Motor neuron (in vitro differentiated cells): Measurements from ENCODE around the gene ENGASE. TPM values are rescaled to one million over a fixed set of nuclear protein-coding genes. Genes with fewer than 3 reads are reported as not detected.

ENCODE experiments used
- ATAC-seq, 8 experiments: fragments of 200-7000 bp; cut with Tn5 transposase; replicated peaks in 6 of 8; 2 replicates each; pipeline ENCODE4 v1.8.0; 2021; ENCODE audit warnings: mild to moderate bottlenecking in 8 of 8, moderate library complexity in 8 of 8
- H3K27ac ChIP-seq, 2 donors: fragments of 250-450 bp; sonication (Bioruptor Pico); 2 replicates each; pipeline ENCODE4 v1.9.0; 2021; ENCODE audit warnings: antibody characterized with exemption in 2 of 2, mild to moderate bottlenecking in 2 of 2, moderate library complexity in 1 of 2
- H3K4me1 ChIP-seq, 2 donors: fragments of 250-450 bp; sonication (Bioruptor Pico); replicated peaks in 1 of 2; 2 replicates each; pipeline ENCODE4 v1.6.1; 2021; ENCODE audit warnings: antibody characterized with exemption in 2 of 2, mild to moderate bottlenecking in 2 of 2, moderate library complexity in 1 of 2
- H3K4me3 ChIP-seq, 5 donors: fragments of 250-450 bp; sonication (Bioruptor Pico); 2 replicates each; pipeline ENCODE4 v1.9.0; 2021; ENCODE audit warnings: antibody characterized with exemption in 5 of 5, mild to moderate bottlenecking in 5 of 5, moderate library complexity in 4 of 5
- WGBS, 10 experiments: fragments of 450-650 bp; shearing (Covaris generic); methylation state at CpG; one replicate each; pipeline ENCODE4 v1.0.0; 2022; 5-methylcytosine and 5-hydroxymethylcytosine counted together
- in situ Hi-C, 9 experiments: fragments of 400-800 bp; cut with MboI; loops; one replicate each; pipeline ENCODE4 v1.15.0; 2021; ENCODE audit warnings: low sequenced_read_pairs in 9 of 9, low pct_unique_long_range_greater_than_20kb in 2 of 9; ENCODE audit not compliant: unreplicated experiment in 9 of 9
- total RNA-seq, 8 experiments: library from RNA; unstranded; fragments of 300-600 nt; gene quantifications; 2 replicates each; pipeline versions ENCODE4 v1.2.3 to v1.2.4, GENCODE V29; 2022

Gene ENGASE
- total RNA-seq, 8 experiments from 2014 or later, result 10.0 to 49.6 (median 15.4) TPM

DNA sequence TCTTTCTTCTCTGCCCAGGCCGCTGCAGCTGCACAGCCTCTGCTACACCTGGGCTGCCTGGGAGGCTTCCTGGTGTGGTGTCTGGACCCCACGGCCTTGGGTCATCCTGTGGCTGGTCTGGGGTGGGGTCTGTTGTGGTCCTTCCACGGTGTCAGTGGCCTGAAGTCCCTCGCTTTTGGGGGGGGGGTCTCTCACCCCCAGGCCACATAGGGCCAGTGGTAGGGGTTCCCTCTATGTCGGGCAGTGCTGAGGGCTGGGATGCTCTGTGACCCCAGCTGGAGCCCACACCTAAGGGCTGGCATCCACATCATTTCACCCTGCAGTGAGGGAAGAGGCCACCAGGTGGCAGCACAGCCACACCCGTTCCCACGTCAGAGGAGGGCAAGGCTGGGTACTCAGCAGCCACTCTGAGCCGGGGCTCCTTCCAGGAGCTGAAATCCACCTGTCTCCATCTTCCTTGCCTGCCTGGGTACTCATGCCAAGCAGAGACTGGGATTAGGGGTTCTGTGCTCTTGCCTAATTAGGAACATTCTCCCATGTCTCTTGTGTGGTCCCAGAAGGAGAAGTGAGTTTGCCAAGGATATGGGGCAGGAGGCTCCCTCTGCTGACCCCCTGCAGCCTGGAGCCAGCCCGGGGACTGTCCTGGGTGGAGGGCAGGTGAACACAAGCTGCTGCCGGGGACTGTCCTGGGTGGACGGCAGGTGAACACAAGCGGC lies 13.0 kb downstream of the ENGASE start:
- WGBS, 10 experiments, result 50 to 80% (median 60%) methylated on average over 1 to 5 of the region's 12 CpGs; no CpG with 5 or more reads in 5 of the 10 experiments
- no peak overlapping the region for H3K4me3 ChIP-seq
- no peak overlapping the region for H3K27ac ChIP-seq
- H3K4me1 ChIP-seq, result peaks cover 7 to 12% of the 10 kb centered on the region in 2 donors
- in situ Hi-C loops, result loop anchor here in 5 of 9 experiments (10.0 to 25.0 kb wide), 3 partner anchors 300 to 625 kb away; no protein-coding TSS in a partner anchor
- peak; percentile 59 to 80 (median 73) for ATAC-seq

DNA sequence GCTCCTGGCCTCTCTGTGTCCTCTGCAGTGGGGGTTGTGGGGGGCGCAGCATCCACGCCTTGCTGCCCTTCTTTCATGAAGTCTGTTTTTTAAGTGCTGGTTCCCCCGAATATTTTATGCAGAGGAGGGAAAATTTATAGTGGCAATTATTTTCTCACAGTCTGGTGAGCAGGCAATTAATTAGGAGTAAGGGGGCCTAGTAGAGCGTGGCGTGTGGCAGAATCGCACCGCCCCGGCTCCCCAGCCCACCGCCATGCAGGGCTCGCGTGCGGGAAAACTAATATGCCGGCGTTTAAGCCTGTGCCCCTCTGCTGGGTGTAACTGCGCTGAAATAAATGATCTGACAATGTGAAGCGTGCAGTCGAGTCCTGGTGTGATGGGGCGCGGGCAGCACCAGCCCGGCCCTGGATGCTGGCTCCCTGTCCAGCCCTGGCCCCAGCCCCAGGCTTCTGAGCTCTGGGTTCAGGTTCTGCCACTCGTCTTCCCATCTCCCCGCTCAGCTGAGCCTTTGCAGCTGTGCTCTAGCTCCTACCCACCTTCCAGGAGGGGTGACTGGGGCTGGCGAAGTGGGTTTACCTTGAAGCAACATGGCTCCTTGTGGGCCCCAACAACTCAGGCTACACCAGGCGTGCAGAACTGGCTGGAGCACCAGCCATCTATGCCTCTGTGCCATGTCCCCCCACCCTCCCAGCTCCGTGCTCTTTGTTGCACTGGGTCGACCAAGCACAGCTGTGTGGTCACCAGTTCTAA lies 13.8 kb downstream of the ENGASE start:
- in situ Hi-C loops, result loop anchor here in 5 of 9 experiments (10.0 to 25.0 kb wide), 3 partner anchors 299 to 624 kb away; no protein-coding TSS in a partner anchor
- Histone ChIP-seq H3K27ac (no peak overlapping the region), H3K4me1 (peaks cover 9 to 14% of the 10 kb centered on the region in 2 donors), H3K4me3 (no peak overlapping the region)
- WGBS, 10 experiments, result 36 to 100% (median 75%) methylated on average over 2 to 7 of the region's 26 CpGs; no CpG with 5 or more reads in 2 of the 10 experiments
- peak in 3 of 8 experiments; percentile 18 to 26 (median 26) for ATAC-seq

DNA sequence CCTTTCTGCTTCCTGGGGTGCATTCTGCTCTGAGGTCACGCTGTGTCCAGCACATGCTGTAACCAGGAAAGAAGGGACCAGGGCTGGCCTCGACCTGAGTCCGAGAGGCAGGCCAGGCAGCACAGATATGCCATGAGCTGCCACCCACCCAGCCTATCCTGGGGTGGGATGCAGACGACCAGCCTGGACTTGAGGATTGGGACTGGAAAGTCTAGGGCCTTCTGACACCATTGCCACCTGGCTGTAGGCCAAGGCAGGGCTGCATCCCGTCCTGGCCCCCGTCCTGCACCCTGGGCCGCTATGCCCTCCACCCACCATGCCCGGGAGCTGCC lies 14.3 kb downstream of the ENGASE start:
- WGBS, 10 experiments, result 67 to 100% (median 87%) methylated on average over 1 to 7 of the region's 8 CpGs; no CpG with 5 or more reads in 7 of the 10 experiments
- Histone ChIP-seq H3K4me3 (no peak overlapping the region), H3K27ac (no peak overlapping the region), H3K4me1 (peaks cover 11 to 18% of the 10 kb centered on the region in 2 donors)
- in situ Hi-C loops, result loop anchor here in 5 of 9 experiments (10.0 to 25.0 kb wide), 3 partner anchors 298 to 623 kb away; no protein-coding TSS in a partner anchor
- ATAC-seq, result no peak

DNA sequence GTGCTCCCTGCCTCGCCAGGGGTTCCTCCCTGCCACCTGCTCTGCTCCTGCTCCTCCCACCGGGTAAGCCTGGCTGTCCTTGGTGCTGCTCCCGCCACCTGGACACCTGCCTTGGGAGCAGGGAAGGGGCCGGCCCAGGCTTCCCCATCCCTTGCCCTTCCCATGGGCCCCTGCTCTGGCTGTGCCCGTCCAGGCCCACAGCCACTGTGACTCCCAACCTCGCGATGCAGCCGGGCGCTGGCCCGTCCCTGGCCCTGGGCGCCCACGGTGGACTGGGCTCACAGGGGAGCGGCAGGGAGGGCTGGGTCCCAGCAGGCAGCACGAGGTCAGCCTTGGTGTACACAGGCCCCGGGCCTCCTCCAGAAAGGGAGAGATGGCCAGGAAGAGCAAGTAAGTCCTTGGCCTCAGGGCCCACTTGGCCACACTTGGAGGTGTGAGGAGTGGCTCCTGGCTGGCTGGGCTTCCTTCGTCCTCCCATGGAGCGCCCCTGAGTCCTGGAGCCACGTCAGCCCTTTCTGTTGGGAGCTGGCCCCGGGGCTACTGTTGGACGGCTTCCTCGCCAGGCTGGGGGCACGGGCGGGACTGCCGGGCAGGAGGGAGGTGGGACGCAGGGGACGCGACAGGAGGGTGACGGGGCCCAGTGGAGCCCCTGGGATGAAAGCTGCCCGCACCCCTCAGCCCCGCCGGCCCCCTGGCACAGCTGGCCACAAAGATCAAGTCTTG lies 15.3 kb downstream of the ENGASE start:
- in situ Hi-C loops, result loop anchor here in 6 of 9 experiments (10.0 to 25.0 kb wide), 3 partner anchors 297 to 622 kb away; no protein-coding TSS in a partner anchor
- 0 to 100% (median 84%) methylated on average over 1 to 9 of the region's 31 CpGs; no CpG with 5 or more reads in 6 of the 10 experiments for WGBS, 10 experiments
- Histone ChIP-seq H3K27ac (no peak overlapping the region), H3K4me3 (no peak overlapping the region), H3K4me1 (peaks cover 11 to 18% of the 10 kb centered on the region in 2 donors)
- peak in 2 of 8 experiments; percentile 8 to 32 for ATAC-seq

DNA sequence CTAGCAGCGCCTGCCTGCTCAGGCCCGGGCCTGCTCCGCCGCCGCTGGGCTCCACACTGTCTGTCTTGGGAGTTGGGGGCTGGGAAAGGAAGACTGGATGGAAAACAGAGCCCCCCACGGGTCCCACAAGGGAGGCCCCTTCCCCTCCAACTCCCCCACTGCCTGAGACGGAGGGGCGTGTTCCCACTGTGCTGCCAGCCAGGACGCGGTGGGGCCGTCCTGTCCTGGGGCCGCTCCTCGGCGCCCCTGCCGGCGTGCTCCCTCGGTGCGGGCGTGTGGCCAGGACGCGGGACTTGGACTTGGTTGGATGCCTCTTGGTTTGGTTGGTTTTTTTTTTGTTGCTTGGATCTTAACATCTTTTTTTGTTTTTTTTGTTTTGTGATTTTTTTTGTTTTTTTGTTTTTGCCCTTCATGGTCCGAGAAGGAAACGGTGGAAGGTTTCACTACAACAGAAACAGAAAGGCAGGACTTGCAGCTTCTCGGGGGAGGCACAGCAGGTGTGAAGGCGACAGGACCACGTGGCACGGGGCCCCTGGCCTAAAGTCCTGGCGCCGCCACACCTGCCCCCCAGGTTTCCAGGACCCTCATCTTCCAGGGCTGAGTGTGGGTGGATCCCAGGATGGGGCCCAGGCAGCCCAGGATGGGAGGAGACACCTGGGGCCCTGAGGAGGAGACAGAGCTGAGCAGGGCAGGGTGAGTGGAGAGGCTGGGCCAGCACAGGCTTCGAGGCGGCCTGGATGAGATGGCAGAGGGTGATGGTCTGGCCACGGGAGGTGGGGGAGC lies 16.0 kb downstream of the ENGASE start:
- H3K4me3 ChIP-seq, result no peak overlapping the region
- H3K4me1 ChIP-seq, result peaks cover 11 to 18% of the 10 kb centered on the region in 2 donors
- ATAC-seq, result peak in 3 of 8 experiments; percentile 42 to 73 (median 60)
- H3K27ac ChIP-seq, result no peak overlapping the region
- in situ Hi-C loops, result loop anchor here in 5 of 9 experiments (10.0 to 25.0 kb wide), 3 partner anchors 297 to 622 kb away; no protein-coding TSS in a partner anchor
- 0 to 85% (median 46%) methylated on average over 2 to 17 of the region's 32 CpGs; no CpG with 5 or more reads in 4 of the 10 experiments for WGBS, 10 experiments

DNA sequence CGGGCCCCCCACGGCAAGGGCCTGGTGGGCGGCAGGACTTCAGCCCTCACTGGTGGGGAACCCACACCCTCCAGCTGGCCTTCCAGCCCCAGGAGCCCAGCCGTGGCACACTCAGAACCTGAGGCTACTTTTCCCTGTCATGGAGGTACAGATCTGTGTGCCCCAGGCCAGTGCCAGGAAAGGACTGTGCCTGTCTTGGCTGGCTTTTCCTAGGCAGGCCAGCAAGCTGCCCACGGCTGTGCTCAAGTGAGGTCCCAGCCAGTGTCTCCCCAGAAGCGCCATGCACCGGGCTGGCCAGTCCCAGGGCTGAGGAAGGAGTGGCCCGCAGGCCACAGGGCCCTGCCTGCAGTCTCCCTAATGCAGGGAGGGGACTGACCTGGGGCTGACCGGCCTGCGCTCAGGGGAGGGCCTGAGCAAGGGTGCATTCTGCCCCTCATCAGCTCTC lies 16.6 kb downstream of the ENGASE start:
- in situ Hi-C loops, result loop anchor here in 5 of 9 experiments (10.0 to 25.0 kb wide), 3 partner anchors 296 to 621 kb away; no protein-coding TSS in a partner anchor
- ATAC-seq, result no peak
- Histone ChIP-seq H3K27ac (no peak overlapping the region), H3K4me3 (no peak overlapping the region), H3K4me1 (peaks cover 11 to 18% of the 10 kb centered on the region in 2 donors)
- WGBS, 10 experiments, result no CpG with 5 or more reads among the region's 10 CpGs

DNA sequence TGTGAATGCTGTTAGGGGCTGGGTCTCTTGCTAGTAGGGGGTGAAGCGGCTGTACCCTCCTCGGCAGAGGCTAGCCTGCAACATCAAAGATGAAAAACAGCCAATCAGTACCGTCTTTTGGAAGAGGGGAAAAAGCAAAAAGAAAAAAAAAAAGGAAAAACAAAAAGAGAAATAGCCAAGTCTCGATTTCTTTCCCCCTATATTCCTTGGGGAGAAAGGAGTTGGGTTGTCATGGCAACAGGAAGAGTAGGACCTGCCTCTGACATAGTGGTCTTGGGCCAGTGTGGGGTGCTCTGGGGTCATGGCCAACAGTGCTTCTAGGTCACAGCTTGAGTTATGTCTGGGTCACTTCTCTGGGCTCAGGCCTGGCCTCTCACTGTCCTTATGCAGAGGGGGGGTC lies 17.9 kb downstream of the ENGASE start:
- 10 to 63% (median 39%) methylated on average over 2 to 4 of the region's 4 CpGs; no CpG with 5 or more reads in 2 of the 10 experiments for WGBS, 10 experiments
- ATAC-seq, result no peak
- in situ Hi-C loops, result loop anchor here in 5 of 9 experiments (10.0 to 25.0 kb wide), 3 partner anchors 295 to 620 kb away; no protein-coding TSS in a partner anchor
- peaks cover 16 to 20% of the 10 kb centered on the region in 2 donors for H3K4me1 ChIP-seq
- H3K27ac ChIP-seq, result no peak overlapping the region
- no peak overlapping the region for H3K4me3 ChIP-seq

DNA sequence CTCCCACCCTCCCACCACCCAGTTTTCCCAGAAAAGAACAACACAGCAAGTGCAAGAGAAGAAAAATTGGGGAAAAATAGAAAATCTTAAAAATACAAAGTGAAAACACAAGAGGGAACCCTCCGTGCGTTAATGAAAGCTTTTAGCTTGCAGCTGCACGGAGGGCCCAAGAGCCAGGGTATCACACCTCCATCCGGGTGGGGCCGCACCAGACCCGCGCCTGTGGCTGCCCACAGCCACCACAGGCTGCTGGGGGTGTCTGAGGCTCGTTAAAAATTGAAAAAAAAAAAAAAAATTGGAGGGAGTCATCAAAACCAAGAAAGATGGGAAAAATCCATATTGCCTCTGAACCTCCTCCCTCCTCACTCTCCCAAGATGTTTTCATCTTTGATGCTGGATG lies 18.6 kb downstream of the ENGASE start:
- Histone ChIP-seq H3K4me1 (peaks cover 13 to 14% of the 10 kb centered on the region in 2 donors), H3K27ac (no peak overlapping the region), H3K4me3 (no peak overlapping the region)
- 0 to 100% (median 80%) methylated on average over 1 to 5 of the region's 8 CpGs; no CpG with 5 or more reads in 5 of the 10 experiments for WGBS, 10 experiments
- in situ Hi-C loops, result loop anchor here in 5 of 9 experiments (10.0 to 25.0 kb wide), 3 partner anchors 294 to 619 kb away; no protein-coding TSS in a partner anchor
- no peak for ATAC-seq

DNA sequence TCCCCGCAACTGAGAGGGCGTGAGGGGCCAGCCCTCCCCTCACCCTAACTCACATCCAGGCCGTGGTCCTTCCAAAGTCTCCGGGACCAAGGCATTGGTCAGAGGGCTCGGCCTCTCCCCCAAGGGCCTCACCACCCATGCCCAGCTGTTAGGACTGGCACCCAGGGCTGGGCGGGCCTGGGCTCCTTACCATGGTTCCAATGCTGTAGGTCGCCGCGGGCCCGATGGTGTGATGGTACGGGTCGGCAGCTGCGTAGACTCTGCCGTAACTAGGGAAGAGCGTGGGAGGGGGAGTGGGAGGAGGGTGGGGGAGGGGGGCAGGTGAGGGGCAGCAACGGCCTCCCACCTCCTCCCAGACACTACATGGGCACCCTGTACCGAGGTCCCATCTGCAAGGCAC lies 19.6 kb downstream of the ENGASE start:
- WGBS, 10 experiments, result 85 to 86% methylated on average over 4 of the region's 17 CpGs; no CpG with 5 or more reads in 8 of the 10 experiments
- Histone ChIP-seq H3K27ac (no peak overlapping the region), H3K4me1 (peaks cover 8 to 13% of the 10 kb centered on the region in 2 donors), H3K4me3 (no peak overlapping the region)
- in situ Hi-C loops, result loop anchor here in 5 of 9 experiments (10.0 to 25.0 kb wide), 3 partner anchors 293 to 618 kb away; no protein-coding TSS in a partner anchor
- no peak for ATAC-seq

DNA sequence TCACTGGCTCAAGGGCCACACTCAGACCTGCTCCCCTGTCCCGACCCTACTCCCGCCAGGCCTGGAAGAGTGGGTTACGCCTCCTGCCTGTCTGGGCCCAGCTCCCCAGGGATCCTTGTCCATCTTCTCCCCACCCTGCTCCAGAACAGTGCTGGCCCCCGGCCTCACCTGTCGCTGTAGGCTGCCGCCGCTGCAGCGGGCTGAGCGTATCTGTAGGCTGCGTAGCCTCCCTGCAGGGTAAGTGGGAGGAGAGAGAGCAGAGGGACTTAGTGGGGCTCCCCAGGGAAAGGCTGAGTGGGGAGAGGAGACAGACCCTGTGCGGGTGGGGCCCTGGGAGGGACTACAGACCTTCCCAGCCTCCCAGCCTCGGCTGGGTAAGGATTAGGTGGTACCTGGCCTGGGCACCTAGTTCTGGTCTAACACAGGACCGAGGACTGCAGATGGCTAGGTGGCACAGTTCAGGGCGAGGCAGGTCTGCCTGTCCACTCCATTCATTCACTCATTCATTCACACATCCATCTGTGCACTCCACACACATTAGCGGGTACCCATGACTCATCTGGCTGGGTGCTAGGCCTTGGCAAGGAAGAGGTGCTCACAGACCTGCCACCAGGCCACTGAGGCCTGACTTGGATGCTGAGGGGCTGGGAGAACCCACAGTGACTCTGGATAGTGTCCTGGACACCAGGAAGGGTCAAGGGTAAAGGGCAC lies 20.9 kb downstream of the ENGASE start:
- ATAC-seq, result peak in 3 of 8 experiments; percentile 5 to 6 (median 5)
- WGBS, 10 experiments, result 43 to 100% (median 72%) methylated on average over 1 to 3 of the region's 15 CpGs; no CpG with 5 or more reads in 6 of the 10 experiments
- no peak overlapping the region for H3K4me3 ChIP-seq
- in situ Hi-C loops, result loop anchor here in 5 of 9 experiments (10.0 to 25.0 kb wide), 3 partner anchors 292 to 617 kb away; no protein-coding TSS in a partner anchor
- peaks cover 8 to 13% of the 10 kb centered on the region in 2 donors for H3K4me1 ChIP-seq
- H3K27ac ChIP-seq, result no peak overlapping the region

DNA sequence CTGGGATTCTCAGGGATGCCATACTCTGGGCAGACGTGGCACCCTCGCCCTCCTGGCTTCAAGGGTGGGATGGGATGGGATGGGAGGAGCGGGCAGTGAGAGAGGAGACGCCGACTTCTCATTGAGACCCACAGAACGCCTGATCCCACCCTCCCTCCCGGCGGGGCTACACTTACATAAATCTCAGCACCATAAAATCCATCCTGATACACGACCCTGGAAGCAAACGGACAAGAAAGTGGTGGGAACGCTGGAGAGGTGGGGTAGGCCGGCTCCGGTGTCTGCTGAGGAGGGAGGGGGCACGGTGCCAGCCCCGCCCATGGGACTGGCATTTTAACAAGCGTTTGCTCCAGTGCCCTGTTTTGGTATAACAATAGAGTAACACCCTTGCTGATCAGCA lies 21.9 kb downstream of the ENGASE start:
- 0 to 40% methylated on average over 4 of the region's 16 CpGs; no CpG with 5 or more reads in 8 of the 10 experiments for WGBS, 10 experiments
- H3K27ac ChIP-seq, result no peak overlapping the region
- in situ Hi-C loops, result loop anchor here in 5 of 9 experiments (10.0 to 25.0 kb wide), 3 partner anchors 291 to 616 kb away; no protein-coding TSS in a partner anchor

More for the DNA sequence above, 21.9 kb downstream of the ENGASE start:
- Histone ChIP-seq H3K4me1 (peaks cover 8 to 10% of the 10 kb centered on the region in 2 donors), H3K4me3 (no peak overlapping the region)
- no peak for ATAC-seq
